ENCODE data around the gene FRY. TPM values are rescaled to one million over a fixed set of nuclear protein-coding genes. Genes with fewer than 3 reads are reported as not detected.

The FRY gene
- total and polyA plus RNA-seq, 10 of the 15 experiments (the other 5 are each of a cell fraction or from before 2014, with no cell fraction given) = 0.18 to 1.4 (median 0.30) TPM

DNA sequence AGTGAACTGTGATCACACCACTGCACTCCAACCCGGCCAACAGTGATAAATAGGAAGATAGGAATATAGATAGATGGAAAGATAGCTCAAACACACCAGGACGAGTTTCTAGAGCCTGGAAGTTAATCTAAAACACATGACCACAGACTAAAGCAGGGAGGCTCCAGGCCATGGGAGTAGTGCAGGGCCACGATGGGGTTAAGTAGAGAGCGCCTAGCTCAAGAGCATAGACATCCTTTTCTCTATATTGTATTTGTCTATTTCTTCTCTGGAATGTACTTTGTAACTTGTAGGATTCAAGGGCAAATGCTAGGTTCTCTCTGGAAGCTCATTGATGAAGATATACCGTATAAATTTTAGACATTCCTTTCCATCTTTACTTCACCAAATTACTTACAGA lies 214.0 kb downstream of the FRY start (continued):
- TF ChIP-seq, protein P1, sequence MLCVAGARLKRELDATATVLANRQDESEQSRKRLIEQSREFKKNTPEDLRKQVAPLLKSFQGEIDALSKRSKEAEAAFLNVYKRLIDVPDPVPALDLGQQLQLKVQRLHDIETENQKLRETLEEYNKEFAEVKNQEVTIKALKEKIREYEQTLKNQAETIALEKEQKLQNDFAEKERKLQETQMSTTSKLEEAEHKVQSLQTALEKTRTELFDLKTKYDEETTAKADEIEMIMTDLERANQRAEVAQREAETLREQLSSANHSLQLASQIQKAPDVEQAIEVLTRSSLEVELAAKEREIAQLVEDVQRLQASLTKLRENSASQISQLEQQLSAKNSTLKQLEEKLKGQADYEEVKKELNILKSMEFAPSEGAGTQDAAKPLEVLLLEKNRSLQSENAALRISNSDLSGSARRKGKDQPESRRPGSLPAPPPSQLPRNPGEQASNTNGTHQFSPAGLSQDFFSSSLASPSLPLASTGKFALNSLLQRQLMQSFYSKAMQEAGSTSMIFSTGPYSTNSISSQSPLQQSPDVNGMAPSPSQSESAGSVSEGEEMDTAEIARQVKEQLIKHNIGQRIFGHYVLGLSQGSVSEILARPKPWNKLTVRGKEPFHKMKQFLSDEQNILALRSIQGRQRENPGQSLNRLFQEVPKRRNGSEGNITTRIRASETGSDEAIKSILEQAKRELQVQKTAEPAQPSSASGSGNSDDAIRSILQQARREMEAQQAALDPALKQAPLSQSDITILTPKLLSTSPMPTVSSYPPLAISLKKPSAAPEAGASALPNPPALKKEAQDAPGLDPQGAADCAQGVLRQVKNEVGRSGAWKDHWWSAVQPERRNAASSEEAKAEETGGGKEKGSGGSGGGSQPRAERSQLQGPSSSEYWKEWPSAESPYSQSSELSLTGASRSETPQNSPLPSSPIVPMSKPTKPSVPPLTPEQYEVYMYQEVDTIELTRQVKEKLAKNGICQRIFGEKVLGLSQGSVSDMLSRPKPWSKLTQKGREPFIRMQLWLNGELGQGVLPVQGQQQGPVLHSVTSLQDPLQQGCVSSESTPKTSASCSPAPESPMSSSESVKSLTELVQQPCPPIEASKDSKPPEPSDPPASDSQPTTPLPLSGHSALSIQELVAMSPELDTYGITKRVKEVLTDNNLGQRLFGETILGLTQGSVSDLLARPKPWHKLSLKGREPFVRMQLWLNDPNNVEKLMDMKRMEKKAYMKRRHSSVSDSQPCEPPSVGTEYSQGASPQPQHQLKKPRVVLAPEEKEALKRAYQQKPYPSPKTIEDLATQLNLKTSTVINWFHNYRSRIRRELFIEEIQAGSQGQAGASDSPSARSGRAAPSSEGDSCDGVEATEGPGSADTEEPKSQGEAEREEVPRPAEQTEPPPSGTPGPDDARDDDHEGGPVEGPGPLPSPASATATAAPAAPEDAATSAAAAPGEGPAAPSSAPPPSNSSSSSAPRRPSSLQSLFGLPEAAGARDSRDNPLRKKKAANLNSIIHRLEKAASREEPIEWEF (IDR thresholded peaks at IDR 0.05; ENCODE audit: insufficient replicate concordance, low read depth, low read length) = no peak
- no peak for TF ChIP-seq MTA3 (IDR thresholded peaks at IDR 0.05; ENCODE audit: borderline replicate concordance, low read length)

DNA sequence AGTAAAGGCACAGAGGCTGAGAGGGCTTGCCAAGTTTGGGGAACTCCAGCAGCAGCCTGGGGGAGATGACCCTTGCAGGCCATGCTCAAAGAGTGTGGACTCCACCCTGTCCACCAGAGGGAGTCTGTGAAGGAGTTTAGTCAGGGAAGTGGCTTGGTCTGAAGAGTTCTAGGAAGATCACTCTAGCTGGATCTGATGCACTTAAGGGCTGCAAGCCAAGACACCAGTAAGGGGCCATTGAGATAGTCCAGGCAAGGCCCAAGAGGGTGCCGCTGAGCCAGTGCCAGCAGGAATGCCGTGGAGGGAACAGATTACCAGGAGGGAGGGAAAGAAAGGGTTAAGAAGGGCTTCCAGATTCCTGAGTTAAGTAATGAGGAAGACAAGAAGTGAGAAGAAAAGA lies 214.9 kb downstream of the FRY start:
- H3K4me2 ChIP-seq (ENCODE audit: control insufficient read depth, insufficient read depth) = no peak overlapping the region
- H3K36me3 ChIP-seq (ENCODE audit: control insufficient read depth in 2 of 2, insufficient read depth in 2 of 2, low read length in 1 of 2) = no peaks in the 10 kb centered on the region
- TF ChIP-seq, protein P2, sequence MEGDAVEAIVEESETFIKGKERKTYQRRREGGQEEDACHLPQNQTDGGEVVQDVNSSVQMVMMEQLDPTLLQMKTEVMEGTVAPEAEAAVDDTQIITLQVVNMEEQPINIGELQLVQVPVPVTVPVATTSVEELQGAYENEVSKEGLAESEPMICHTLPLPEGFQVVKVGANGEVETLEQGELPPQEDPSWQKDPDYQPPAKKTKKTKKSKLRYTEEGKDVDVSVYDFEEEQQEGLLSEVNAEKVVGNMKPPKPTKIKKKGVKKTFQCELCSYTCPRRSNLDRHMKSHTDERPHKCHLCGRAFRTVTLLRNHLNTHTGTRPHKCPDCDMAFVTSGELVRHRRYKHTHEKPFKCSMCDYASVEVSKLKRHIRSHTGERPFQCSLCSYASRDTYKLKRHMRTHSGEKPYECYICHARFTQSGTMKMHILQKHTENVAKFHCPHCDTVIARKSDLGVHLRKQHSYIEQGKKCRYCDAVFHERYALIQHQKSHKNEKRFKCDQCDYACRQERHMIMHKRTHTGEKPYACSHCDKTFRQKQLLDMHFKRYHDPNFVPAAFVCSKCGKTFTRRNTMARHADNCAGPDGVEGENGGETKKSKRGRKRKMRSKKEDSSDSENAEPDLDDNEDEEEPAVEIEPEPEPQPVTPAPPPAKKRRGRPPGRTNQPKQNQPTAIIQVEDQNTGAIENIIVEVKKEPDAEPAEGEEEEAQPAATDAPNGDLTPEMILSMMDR (IDR thresholded peaks at IDR 0.05 in 2 of 3, conservative IDR thresholded peaks at IDR 0.05 in 1 of 3; ENCODE audit: control insufficient read depth in 2 of 3, extremely low read depth in 1 of 3, insufficient read depth in 1 of 3, low read depth in 3 of 3, low read length in 3 of 3) = peak; percentile 68 to 81 (median 73)
- TF ChIP-seq SMC3 (IDR thresholded peaks at IDR 0.05; ENCODE audit: borderline replicate concordance, low read length) (peak; percentile 60; the same call in 1 of the 2 replicates), EGR1 (IDR thresholded peaks at IDR 0.05; ENCODE audit: borderline replicate concordance in 1 of 2, low read depth in 2 of 2, low read length in 2 of 2) (no peak), RAD21 (IDR thresholded peaks at IDR 0.05; ENCODE audit: insufficient read depth, low read depth, low read length) (peak; percentile 55)
- DNase-seq (ENCODE audit: low read depth, low spot score) = no peak
- POLR2A ChIA-PET = interaction anchor here (0.6 kb wide), 1 partner anchor 25 kb away, joined by 5 read pairs; no protein-coding TSS in a partner anchor
- ATAC-seq = peak; percentile 98
- SMC1A ChIA-PET (ENCODE audit: uncharacterized antibody, unreplicated experiment) = interaction anchor here (0.6 to 2.1 kb wide), 12 partner anchors 8 to 337 kb away, joined by 3 to 7 read pairs (median 4); no protein-coding TSS in a partner anchor
- peak; percentile 56 for FAIRE-seq
- in situ Hi-C loops (cut with MboI) (no loop called here), intact Hi-C loops (cut with micrococcal nuclease; ENCODE audit: unreplicated experiment) (loop anchor here (1.0 to 5.0 kb wide), 3 partner anchors 64 to 336 kb away; no protein-coding TSS in a partner anchor)
- no TSS peak for BruUV-seq (replicated peaks)
- H3K4me3 ChIP-seq = no peak overlapping the region
- H3K27ac ChIP-seq (ENCODE audit: control insufficient read depth, insufficient read depth) = no peak overlapping the region
- peaks cover 9% of the 10 kb centered on the region for H3K4me1 ChIP-seq (ENCODE audit: control insufficient read depth, insufficient read depth, low read length)
- no peaks in the 10 kb centered on the region for H4K20me1 ChIP-seq (ENCODE audit: control insufficient read depth, insufficient read depth)
- H3K27me3 ChIP-seq (replicated peaks in 1 of 2; ENCODE audit: control insufficient read depth in 2 of 2, insufficient read depth in 2 of 2, low read length in 1 of 2) = no peaks in the 10 kb centered on the region
- H3K9me3 ChIP-seq (replicated peaks; ENCODE audit: control insufficient read depth, insufficient read depth, low read length) = no peaks in the 10 kb centered on the region
- 68% methylated on average over 2 of the region's 2 CpGs for WGBS (ENCODE audit: insufficient coverage, insufficient replicate concordance, low lambda C conversion rate, missing lambda C conversion rate)
- no peaks in the 10 kb centered on the region for H3K79me2 ChIP-seq (ENCODE audit: control insufficient read depth, insufficient read depth, low read length)
- CTCF ChIA-PET = interaction anchor here (0.6 to 3.5 kb wide), 23 partner anchors 10 to 372 kb away, joined by 3 to 37 read pairs (median 5); no protein-coding TSS in a partner anchor
- RAD21 ChIA-PET (ENCODE audit: unreplicated experiment) = interaction anchor here (1.2 to 1.9 kb wide), 4 partner anchors 60 to 337 kb away, joined by 3 to 8 read pairs (median 4); no protein-coding TSS in a partner anchor
- H3K9ac ChIP-seq (ENCODE audit: control insufficient read depth, insufficient read depth, low read length) = no peak overlapping the region
- H2AFZ ChIP-seq (ENCODE audit: control insufficient read depth, low read depth, low read length) = no peak overlapping the region
